Measurements from ENCODE around the gene CHST3.

CHST3 gene

GRCh38 chr10:72022228-72022627 lies 58.0 kb downstream of the CHST3 start:
- H3K9me2 ChIP-seq (replicated peaks; ENCODE audit: low read depth, low read length) = no peaks in the 10 kb centered on the region
- no peak for TF ChIP-seq EZH2phosphoT487 (IDR thresholded peaks at IDR 0.05; ENCODE audit: borderline replicate concordance)
- TF ChIP-seq, protein P1, sequence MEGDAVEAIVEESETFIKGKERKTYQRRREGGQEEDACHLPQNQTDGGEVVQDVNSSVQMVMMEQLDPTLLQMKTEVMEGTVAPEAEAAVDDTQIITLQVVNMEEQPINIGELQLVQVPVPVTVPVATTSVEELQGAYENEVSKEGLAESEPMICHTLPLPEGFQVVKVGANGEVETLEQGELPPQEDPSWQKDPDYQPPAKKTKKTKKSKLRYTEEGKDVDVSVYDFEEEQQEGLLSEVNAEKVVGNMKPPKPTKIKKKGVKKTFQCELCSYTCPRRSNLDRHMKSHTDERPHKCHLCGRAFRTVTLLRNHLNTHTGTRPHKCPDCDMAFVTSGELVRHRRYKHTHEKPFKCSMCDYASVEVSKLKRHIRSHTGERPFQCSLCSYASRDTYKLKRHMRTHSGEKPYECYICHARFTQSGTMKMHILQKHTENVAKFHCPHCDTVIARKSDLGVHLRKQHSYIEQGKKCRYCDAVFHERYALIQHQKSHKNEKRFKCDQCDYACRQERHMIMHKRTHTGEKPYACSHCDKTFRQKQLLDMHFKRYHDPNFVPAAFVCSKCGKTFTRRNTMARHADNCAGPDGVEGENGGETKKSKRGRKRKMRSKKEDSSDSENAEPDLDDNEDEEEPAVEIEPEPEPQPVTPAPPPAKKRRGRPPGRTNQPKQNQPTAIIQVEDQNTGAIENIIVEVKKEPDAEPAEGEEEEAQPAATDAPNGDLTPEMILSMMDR (conservative IDR thresholded peaks at IDR 0.05; ENCODE audit: low read length) = no peak
- H3K36me3 ChIP-seq (ENCODE audit: insufficient read depth, low read length) = no peaks in the 10 kb centered on the region
- no peaks in the 10 kb centered on the region for H3K27me3 ChIP-seq (ENCODE audit: insufficient read depth, low read length, poor library complexity, severe bottlenecking)
- H3K4me2 ChIP-seq (ENCODE audit: low read depth, low read length, poor library complexity, severe bottlenecking) = no peak overlapping the region
- H4K20me1 ChIP-seq (ENCODE audit: insufficient read depth, low read length, poor library complexity, severe bottlenecking) = no peaks in the 10 kb centered on the region
- H2AFZ ChIP-seq (ENCODE audit: low read length) = no peak overlapping the region
- no peaks in the 10 kb centered on the region for H3K79me2 ChIP-seq (ENCODE audit: insufficient read depth, low read length)
- H3K9ac ChIP-seq (ENCODE audit: low read depth, low read length, poor library complexity, severe bottlenecking) = no peak overlapping the region
- no peaks in the 10 kb centered on the region for H3K4me1 ChIP-seq (ENCODE audit: insufficient read depth, low read length, poor library complexity, severe bottlenecking)
- H3F3A ChIP-seq (ENCODE audit: low read depth) = no peaks in the 10 kb centered on the region
- H3K4me3 ChIP-seq (ENCODE audit: low read length, poor library complexity, severe bottlenecking) = no peak overlapping the region
- no peaks in the 10 kb centered on the region for H3K9me3 ChIP-seq (ENCODE audit: insufficient read depth, low read depth, low read length)

- Histone ChIP-seq H3K4me1 (ENCODE audit: insufficient read depth, low read length, poor library complexity, severe bottlenecking) (no peaks in the 10 kb centered on the region), H3K36me3 (ENCODE audit: insufficient read depth, low read length) (no peaks in the 10 kb centered on the region), H3K9me3 (ENCODE audit: insufficient read depth, low read depth, low read length) (no peaks in the 10 kb centered on the region), H3K9me2 (replicated peaks; ENCODE audit: low read depth, low read length) (no peaks in the 10 kb centered on the region), H3K9ac (ENCODE audit: low read depth, low read length, poor library complexity, severe bottlenecking) (no peak overlapping the region), H2AFZ (ENCODE audit: low read length) (no peak overlapping the region), H4K20me1 (ENCODE audit: insufficient read depth, low read length, poor library complexity, severe bottlenecking) (no peaks in the 10 kb centered on the region), H3K79me2 (ENCODE audit: insufficient read depth, low read length) (no peaks in the 10 kb centered on the region), H3F3A (ENCODE audit: low read depth) (no peaks in the 10 kb centered on the region), H3K4me3 (ENCODE audit: low read length, poor library complexity, severe bottlenecking) (no peak overlapping the region), H3K27me3 (ENCODE audit: insufficient read depth, low read length, poor library complexity, severe bottlenecking) (no peaks in the 10 kb centered on the region), H3K4me2 (ENCODE audit: low read depth, low read length, poor library complexity, severe bottlenecking) (no peak overlapping the region)
- TF ChIP-seq, protein P1 (conservative IDR thresholded peaks at IDR 0.05; ENCODE audit: low read length) = no peak
- no peak for TF ChIP-seq EZH2phosphoT487 (IDR thresholded peaks at IDR 0.05; ENCODE audit: borderline replicate concordance)
Measured at GRCh38 chr10:72024596-72024995, 60.4 kb downstream of the CHST3 start.

DNA sequence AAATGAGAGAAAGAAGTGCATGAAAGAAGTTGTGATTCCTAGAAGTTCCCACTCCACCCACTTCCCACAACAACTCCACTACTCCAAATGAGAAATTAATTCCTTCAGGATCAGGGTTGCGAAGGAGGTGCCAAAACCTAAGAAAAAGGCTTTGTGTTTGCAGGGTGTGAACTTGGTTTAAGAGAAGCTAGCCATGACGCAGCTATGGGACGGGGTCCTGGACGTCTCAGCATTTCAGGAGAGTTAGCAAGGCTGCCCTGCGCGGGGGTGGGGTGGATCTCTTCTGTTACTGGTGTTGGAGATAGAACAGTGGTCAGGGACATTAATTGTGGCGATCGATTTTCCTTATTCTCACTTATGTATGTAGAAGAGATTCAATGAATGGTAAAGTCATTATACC lies 61.2 kb downstream of the CHST3 start:
- H3K9me2 ChIP-seq (replicated peaks; ENCODE audit: low read depth, low read length) = no peaks in the 10 kb centered on the region
- H3F3A ChIP-seq (ENCODE audit: low read depth) = no peaks in the 10 kb centered on the region
- no peaks in the 10 kb centered on the region for H4K20me1 ChIP-seq (ENCODE audit: insufficient read depth, low read length, poor library complexity, severe bottlenecking)
- H3K36me3 ChIP-seq (ENCODE audit: insufficient read depth, low read length) = no peaks in the 10 kb centered on the region
- no peak overlapping the region for H3K9ac ChIP-seq (ENCODE audit: low read depth, low read length, poor library complexity, severe bottlenecking)
- H3K9me3 ChIP-seq (ENCODE audit: insufficient read depth, low read depth, low read length) = no peaks in the 10 kb centered on the region
- no peak overlapping the region for H3K4me3 ChIP-seq (ENCODE audit: low read length, poor library complexity, severe bottlenecking)
- no peak for TF ChIP-seq EZH2phosphoT487 (IDR thresholded peaks at IDR 0.05; ENCODE audit: borderline replicate concordance)
- TF ChIP-seq, protein P1 (conservative IDR thresholded peaks at IDR 0.05; ENCODE audit: low read length) = no peak
- H3K4me2 ChIP-seq (ENCODE audit: low read depth, low read length, poor library complexity, severe bottlenecking) = no peak overlapping the region
- H3K79me2 ChIP-seq (ENCODE audit: insufficient read depth, low read length) = no peaks in the 10 kb centered on the region
- no peaks in the 10 kb centered on the region for H3K27me3 ChIP-seq (ENCODE audit: insufficient read depth, low read length, poor library complexity, severe bottlenecking)
- H3K4me1 ChIP-seq (ENCODE audit: insufficient read depth, low read length, poor library complexity, severe bottlenecking) = no peaks in the 10 kb centered on the region
- no peak overlapping the region for H2AFZ ChIP-seq (ENCODE audit: low read length)
